ENCODE results near the gene CYTH1.

- TF ChIP-seq, protein P1, sequence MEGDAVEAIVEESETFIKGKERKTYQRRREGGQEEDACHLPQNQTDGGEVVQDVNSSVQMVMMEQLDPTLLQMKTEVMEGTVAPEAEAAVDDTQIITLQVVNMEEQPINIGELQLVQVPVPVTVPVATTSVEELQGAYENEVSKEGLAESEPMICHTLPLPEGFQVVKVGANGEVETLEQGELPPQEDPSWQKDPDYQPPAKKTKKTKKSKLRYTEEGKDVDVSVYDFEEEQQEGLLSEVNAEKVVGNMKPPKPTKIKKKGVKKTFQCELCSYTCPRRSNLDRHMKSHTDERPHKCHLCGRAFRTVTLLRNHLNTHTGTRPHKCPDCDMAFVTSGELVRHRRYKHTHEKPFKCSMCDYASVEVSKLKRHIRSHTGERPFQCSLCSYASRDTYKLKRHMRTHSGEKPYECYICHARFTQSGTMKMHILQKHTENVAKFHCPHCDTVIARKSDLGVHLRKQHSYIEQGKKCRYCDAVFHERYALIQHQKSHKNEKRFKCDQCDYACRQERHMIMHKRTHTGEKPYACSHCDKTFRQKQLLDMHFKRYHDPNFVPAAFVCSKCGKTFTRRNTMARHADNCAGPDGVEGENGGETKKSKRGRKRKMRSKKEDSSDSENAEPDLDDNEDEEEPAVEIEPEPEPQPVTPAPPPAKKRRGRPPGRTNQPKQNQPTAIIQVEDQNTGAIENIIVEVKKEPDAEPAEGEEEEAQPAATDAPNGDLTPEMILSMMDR (conservative IDR thresholded peaks at IDR 0.05) = no peak
- no peak for TF ChIP-seq EZH2 (IDR thresholded peaks at IDR 0.05; ENCODE audit: low read depth)
Observed at GRCh38 chr17:78777881-78778280, 4.2 kb downstream of the CYTH1 start.
